Uterus (tissue), 2 donors: ENCODE data around the gene NANP.

Experiments
- POLR2A ChIP-seq, 2 donors: fragments of 450-650 bp; IDR thresholded peaks; one replicate each; pipeline ENCODE4 v1.6.1; 2016; ENCODE audit warnings: antibody characterized with exemption in 2 of 2, mild to moderate bottlenecking in 1 of 2, moderate library complexity in 1 of 2
- TF ChIP-seq, protein P1 (sequence below), 4 experiments: fragments of 200-600 bp in 2 of 4; fragments of 450-650 bp in 2 of 4; sonication (generic) in 2 of 4; IDR thresholded peaks; one replicate each; pipeline ENCODE4 v1.5.1; 2016 to 2019; ENCODE audit warnings: antibody characterized with exemption in 4 of 4, mild to moderate bottlenecking in 2 of 4, moderate library complexity in 1 of 4

DNA sequence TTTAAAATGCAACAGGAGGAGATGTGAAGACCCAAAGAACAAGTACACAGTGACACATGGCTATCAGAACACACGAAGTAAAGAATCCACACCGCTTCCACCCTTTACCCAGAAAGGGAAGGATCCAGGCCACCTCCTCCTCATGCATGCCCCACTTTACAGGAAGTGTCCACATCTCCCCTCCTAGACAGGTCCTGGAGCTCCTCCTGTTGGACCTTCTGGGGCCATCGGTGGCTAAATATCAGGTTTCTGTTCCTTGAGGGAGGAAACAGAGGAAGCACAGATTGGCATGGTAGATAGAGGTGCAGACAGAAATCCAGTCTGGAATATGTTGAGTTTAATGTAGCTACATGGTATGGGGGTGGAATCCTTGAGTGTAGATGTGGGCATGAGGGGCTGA lies 49.4 kb downstream of the NANP start:
- TF ChIP-seq, protein P1, sequence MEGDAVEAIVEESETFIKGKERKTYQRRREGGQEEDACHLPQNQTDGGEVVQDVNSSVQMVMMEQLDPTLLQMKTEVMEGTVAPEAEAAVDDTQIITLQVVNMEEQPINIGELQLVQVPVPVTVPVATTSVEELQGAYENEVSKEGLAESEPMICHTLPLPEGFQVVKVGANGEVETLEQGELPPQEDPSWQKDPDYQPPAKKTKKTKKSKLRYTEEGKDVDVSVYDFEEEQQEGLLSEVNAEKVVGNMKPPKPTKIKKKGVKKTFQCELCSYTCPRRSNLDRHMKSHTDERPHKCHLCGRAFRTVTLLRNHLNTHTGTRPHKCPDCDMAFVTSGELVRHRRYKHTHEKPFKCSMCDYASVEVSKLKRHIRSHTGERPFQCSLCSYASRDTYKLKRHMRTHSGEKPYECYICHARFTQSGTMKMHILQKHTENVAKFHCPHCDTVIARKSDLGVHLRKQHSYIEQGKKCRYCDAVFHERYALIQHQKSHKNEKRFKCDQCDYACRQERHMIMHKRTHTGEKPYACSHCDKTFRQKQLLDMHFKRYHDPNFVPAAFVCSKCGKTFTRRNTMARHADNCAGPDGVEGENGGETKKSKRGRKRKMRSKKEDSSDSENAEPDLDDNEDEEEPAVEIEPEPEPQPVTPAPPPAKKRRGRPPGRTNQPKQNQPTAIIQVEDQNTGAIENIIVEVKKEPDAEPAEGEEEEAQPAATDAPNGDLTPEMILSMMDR (IDR thresholded peaks at IDR 0.05): no peak
- no peak for TF ChIP-seq POLR2A (IDR thresholded peaks at IDR 0.05)
